ENCODE results near the gene CDIPT.

The CDIPT gene

GRCh38 chr16:29868396-29869009, 5.5 kb upstream of the CDIPT start:
- H3K36me3 ChIP-seq: no peaks in the 10 kb centered on the region
- no peaks in the 10 kb centered on the region for H3K27me3 ChIP-seq
- no peaks in the 10 kb centered on the region for H3K9me3 ChIP-seq
- no peak for TF ChIP-seq CTCF (IDR thresholded peaks at IDR 0.05; ENCODE audit: low read depth, low read length)
- no peak for DNase-seq
- H3K4me1 ChIP-seq: no peaks in the 10 kb centered on the region; the same call in 1 of the 2 replicates
- no peak overlapping the region for H3K4me3 ChIP-seq (ENCODE audit: low read depth, low read length)

GRCh38 chr16:29864205-29864604, 1.2 kb upstream of the CDIPT start:
- Histone ChIP-seq H3K4me1 (peaks cover 2% of the 10 kb centered on the region; the same call in 1 of the 2 replicates), H3K36me3 (peaks cover 12% of the 10 kb centered on the region), H3K4me3 (ENCODE audit: low read depth, low read length) (no peak overlapping the region), H3K9me3 (no peaks in the 10 kb centered on the region), H3K27me3 (no peaks in the 10 kb centered on the region)
- no peak for DNase-seq
- TF ChIP-seq CTCF (IDR thresholded peaks at IDR 0.05; ENCODE audit: low read depth, low read length): no peak

- DNase-seq: no peak
- no peak overlapping the region; the same call in 1 of the 2 replicates for H3K4me3 ChIP-seq (ENCODE audit: low read depth, low read length)
- no peaks in the 10 kb centered on the region for H3K27me3 ChIP-seq
- no peaks in the 10 kb centered on the region for H3K9me3 ChIP-seq
- peaks cover 2% of the 10 kb centered on the region; the same call in 1 of the 2 replicates for H3K4me1 ChIP-seq
- peaks cover 18% of the 10 kb centered on the region for H3K36me3 ChIP-seq
- TF ChIP-seq CTCF (IDR thresholded peaks at IDR 0.05; ENCODE audit: low read depth, low read length): no peak
These were observed 601 bp upstream of the CDIPT start for GRCh38 chr16:29863669-29863984.

GRCh38 chr16:29862383-29862883, 593 bp downstream of the CDIPT start:
- peaks cover 2% of the 10 kb centered on the region; the same call in 1 of the 2 replicates for H3K4me1 ChIP-seq
- TF ChIP-seq CTCF (IDR thresholded peaks at IDR 0.05; ENCODE audit: low read depth, low read length): no peak
- peak overlapping the region; percentile 84 for H3K4me3 ChIP-seq (ENCODE audit: low read depth, low read length)
- peaks cover 22% of the 10 kb centered on the region for H3K36me3 ChIP-seq
- no peaks in the 10 kb centered on the region for H3K9me3 ChIP-seq
- H3K27me3 ChIP-seq: no peaks in the 10 kb centered on the region
- DNase-seq: no peak

GRCh38 chr16:29860218-29860617, 2.8 kb downstream of the CDIPT start:
- peaks cover 10% of the 10 kb centered on the region; the same call in 1 of the 2 replicates for H3K4me1 ChIP-seq
- H3K4me3 ChIP-seq (ENCODE audit: low read depth, low read length): no peak overlapping the region
- TF ChIP-seq CTCF (IDR thresholded peaks at IDR 0.05; ENCODE audit: low read depth, low read length): no peak
- DNase-seq: peak; percentile 67
- peaks cover 22% of the 10 kb centered on the region for H3K36me3 ChIP-seq
- H3K27me3 ChIP-seq: no peaks in the 10 kb centered on the region
- no peaks in the 10 kb centered on the region for H3K9me3 ChIP-seq

GRCh38 chr16:29858974-29859373, 4.1 kb downstream of the CDIPT start:
- no peak overlapping the region for H3K4me3 ChIP-seq (ENCODE audit: low read depth, low read length)
- no peak for TF ChIP-seq CTCF (IDR thresholded peaks at IDR 0.05; ENCODE audit: low read depth, low read length)
- H3K36me3 ChIP-seq: peaks cover 22% of the 10 kb centered on the region
- no peaks in the 10 kb centered on the region for H3K27me3 ChIP-seq
- peaks cover 10% of the 10 kb centered on the region; the same call in 1 of the 2 replicates for H3K4me1 ChIP-seq
- H3K9me3 ChIP-seq: no peaks in the 10 kb centered on the region
- no peak for DNase-seq
